A673 (cell line): ENCODE data around the gene PKD1. TPM values are rescaled to one million over a fixed set of nuclear protein-coding genes. Genes with fewer than 3 reads are reported as not detected.

Experiments used
- BruUV-seq: library from RNA; stranded (reverse); fragments of 400-500 nt; replicated peaks from 2 replicates; lab custom pipeline; 2021; lab: Mats Ljungman, UMichigan
- CTCF ChIA-PET: fragments of 300-600 bp; sonication (Branson Sonifier 250); formaldehyde crosslinking; loops from one replicate; lab custom pipeline; 2022; ENCODE audit warnings: antibody characterized with exemption; lab: Charles Lee
- POLR2A ChIA-PET: fragments of 300-600 bp; sonication (Branson Sonifier 250); formaldehyde crosslinking; loops from one replicate; lab custom pipeline; 2022; ENCODE audit warnings: antibody characterized with exemption; ENCODE audit not compliant: low non-redundant PET; lab: Charles Lee
- DNase-seq: peaks from one replicate; pipeline ENCODE4 v3.0.0-alpha.2; 2015; ENCODE audit warnings: low spot score
- H3K27ac ChIP-seq: fragments of 200-600 bp; sonication (generic); 2 replicates; pipeline ENCODE4 v1.5.1; 2016; ENCODE audit warnings: mixed run types, low read depth, mild to moderate bottlenecking, mixed read lengths, antibody characterized with exemption, low read length; ENCODE audit not compliant: poor library complexity, severe bottlenecking
- H3K27me3 ChIP-seq: fragments of 200-600 bp; sonication (generic); replicated peaks from 2 replicates; pipeline ENCODE4 v1.6.1; 2017; ENCODE audit warnings: mixed run types, low read depth, mild to moderate bottlenecking, mixed read lengths, antibody characterized with exemption, low read length; ENCODE audit not compliant: insufficient read depth, poor library complexity
- H3K36me3 ChIP-seq: fragments of 200-600 bp; sonication (generic); 2 replicates; pipeline ENCODE4 v1.6.1; 2016; ENCODE audit warnings: mixed run types, mild to moderate bottlenecking, mixed read lengths, antibody characterized with exemption, low read length; ENCODE audit not compliant: insufficient read depth, poor library complexity, severe bottlenecking
- H3K4me1 ChIP-seq: fragments of 200-600 bp; sonication (generic); 2 replicates; pipeline ENCODE4 v1.6.1; 2017; ENCODE audit warnings: mixed run types, mild to moderate bottlenecking, mixed read lengths, antibody characterized with exemption, low read length; ENCODE audit not compliant: insufficient read depth, poor library complexity, severe bottlenecking
- H3K4me3 ChIP-seq: fragments of 200-600 bp; sonication (generic); 2 replicates; pipeline ENCODE4 v1.5.1; 2016; ENCODE audit warnings: low read depth, mixed run types, mild to moderate bottlenecking, mixed read lengths, low read length; ENCODE audit not compliant: poor library complexity, severe bottlenecking
- H3K9me3 ChIP-seq: fragments of 200-600 bp; sonication (generic); 2 replicates; pipeline ENCODE4 v1.6.1; 2016; ENCODE audit warnings: mixed run types, low read depth, mild to moderate bottlenecking, mixed read lengths, antibody characterized with exemption, low read length; ENCODE audit not compliant: poor library complexity, severe bottlenecking
- EZH2 ChIP-seq: fragments of 200-600 bp; sonication (generic); IDR thresholded peaks from 2 replicates; pipeline ENCODE4 v1.6.1; 2017; ENCODE audit warnings: borderline replicate concordance, low read depth, mild to moderate bottlenecking, mixed read lengths, antibody characterized with exemption, low read length; ENCODE audit not compliant: poor library complexity, severe bottlenecking
- intact Hi-C: fragments of 100-400 bp; cut with micrococcal nuclease; formaldehyde crosslinking; loops from one replicate; pipeline ENCODE4 v1.10.0; 2022; ENCODE audit not compliant: unreplicated experiment
- total RNA-seq: library from RNA; stranded (reverse); gene quantifications from 2 replicates; pipeline ENCODE4 v1.2.3, GENCODE V29; 2021
- TF ChIP-seq, protein P1 (sequence below): fragments of 300-800, 200-600 bp; sonication (generic); conservative IDR thresholded peaks from 2 replicates; pipeline ENCODE4 v1.5.1; 2017; ENCODE audit warnings: low read depth, mild to moderate bottlenecking, antibody characterized with exemption, low read length, moderate library complexity, mixed read lengths

Gene PKD1
- total RNA-seq, 1 experiment from 2014 or later = 121 TPM

DNA sequence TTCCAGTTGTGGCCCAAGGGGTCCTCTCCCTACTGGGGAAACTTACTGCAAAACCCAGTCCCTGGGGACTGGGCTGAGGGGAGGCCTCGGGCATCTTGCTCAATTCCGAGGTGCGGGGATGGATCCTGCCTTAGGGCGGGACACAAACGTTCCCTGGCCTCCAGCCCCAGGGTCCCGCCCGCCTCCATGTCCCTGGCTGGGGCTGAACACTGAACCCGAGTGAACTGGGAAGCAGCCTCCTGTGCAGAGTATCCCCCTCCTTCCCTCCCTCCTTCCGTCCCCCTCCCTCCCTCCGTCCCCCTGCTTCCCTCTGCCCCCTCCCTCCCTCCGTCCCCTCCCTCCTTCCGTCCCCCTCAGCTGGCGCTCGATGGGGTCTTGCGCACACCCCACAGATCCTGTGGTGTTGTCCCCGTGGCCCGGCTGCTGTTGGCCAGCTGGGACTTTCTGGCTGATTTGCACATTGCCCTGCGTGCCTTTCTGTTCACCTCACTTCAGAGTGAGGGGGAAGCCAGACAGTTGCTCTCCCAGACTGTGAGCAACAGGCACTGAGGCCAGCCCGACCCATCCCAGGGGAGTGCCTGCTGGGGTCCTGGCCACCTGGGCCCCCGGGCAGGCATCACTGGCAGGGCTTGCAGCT is 25.3 kb upstream of the PKD1 start:
- no peaks in the 10 kb centered on the region for H3K9me3 ChIP-seq
- TF ChIP-seq EZH2 = no peak
- TF ChIP-seq, protein P1, sequence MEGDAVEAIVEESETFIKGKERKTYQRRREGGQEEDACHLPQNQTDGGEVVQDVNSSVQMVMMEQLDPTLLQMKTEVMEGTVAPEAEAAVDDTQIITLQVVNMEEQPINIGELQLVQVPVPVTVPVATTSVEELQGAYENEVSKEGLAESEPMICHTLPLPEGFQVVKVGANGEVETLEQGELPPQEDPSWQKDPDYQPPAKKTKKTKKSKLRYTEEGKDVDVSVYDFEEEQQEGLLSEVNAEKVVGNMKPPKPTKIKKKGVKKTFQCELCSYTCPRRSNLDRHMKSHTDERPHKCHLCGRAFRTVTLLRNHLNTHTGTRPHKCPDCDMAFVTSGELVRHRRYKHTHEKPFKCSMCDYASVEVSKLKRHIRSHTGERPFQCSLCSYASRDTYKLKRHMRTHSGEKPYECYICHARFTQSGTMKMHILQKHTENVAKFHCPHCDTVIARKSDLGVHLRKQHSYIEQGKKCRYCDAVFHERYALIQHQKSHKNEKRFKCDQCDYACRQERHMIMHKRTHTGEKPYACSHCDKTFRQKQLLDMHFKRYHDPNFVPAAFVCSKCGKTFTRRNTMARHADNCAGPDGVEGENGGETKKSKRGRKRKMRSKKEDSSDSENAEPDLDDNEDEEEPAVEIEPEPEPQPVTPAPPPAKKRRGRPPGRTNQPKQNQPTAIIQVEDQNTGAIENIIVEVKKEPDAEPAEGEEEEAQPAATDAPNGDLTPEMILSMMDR = no peak
- no peak overlapping the region for H3K27ac ChIP-seq
- no peak for DNase-seq
- intact Hi-C loops = no loop called here
- peaks cover 29% of the 10 kb centered on the region for H3K4me1 ChIP-seq
- ChIA-PET CTCF (no interaction called here), POLR2A (no interaction called here)
- BruUV-seq = no TSS peak
- peaks cover 4% of the 10 kb centered on the region for H3K36me3 ChIP-seq
- no peak overlapping the region for H3K4me3 ChIP-seq
- H3K27me3 ChIP-seq = no peaks in the 10 kb centered on the region

DNA sequence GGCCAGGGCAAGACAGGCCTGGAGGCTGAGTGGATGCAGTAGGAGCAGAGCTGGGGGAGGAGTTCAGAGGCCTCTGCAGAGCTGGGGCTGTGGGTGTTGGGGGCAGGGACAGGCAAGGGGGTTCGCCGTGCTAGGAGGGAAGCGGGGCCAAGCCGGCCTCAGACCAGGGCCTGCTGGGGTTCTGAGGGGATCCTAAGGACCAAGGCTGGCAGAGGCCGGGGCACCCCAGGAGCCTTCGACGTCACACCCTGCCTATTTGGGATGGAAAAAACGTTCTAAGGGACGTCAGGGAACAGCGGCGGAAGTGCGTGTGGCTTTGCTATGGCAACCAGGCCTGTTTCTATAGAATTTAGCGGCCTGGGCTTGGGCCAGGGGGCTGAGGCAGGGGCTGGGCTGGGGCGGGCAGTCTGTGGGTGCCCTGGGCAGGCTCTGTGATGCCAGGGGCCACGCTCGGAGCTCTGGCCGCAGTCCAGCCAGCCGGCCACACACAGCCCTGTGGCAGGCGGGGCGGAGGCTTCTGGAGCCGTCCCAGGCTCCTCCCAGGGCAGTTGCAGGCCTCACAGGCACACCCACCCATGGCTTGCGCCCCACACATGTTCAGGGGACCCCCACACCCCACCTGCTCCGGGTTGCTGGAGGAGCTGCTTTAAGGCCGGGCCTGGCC is 23.6 kb upstream of the PKD1 start:
- peak overlapping the region; percentile 62 for H3K27ac ChIP-seq
- no peak overlapping the region for H3K4me3 ChIP-seq
- H3K4me1 ChIP-seq = peaks cover 29% of the 10 kb centered on the region
- intact Hi-C loops = loop anchor here (5.0 kb wide), 1 partner anchor 63 kb away; the partner anchor contains the start of gene E4F1
- TF ChIP-seq, protein P1 = no peak
- TF ChIP-seq EZH2 = no peak
- DNase-seq = peak; percentile 38
- CTCF ChIA-PET = interaction anchor here (1.1 kb wide), 1 partner anchor 19 kb away, joined by 3 read pairs; no protein-coding TSS in a partner anchor
- BruUV-seq = no TSS peak
- no peaks in the 10 kb centered on the region for H3K9me3 ChIP-seq
- no peaks in the 10 kb centered on the region for H3K27me3 ChIP-seq
- POLR2A ChIA-PET = no interaction called here
- H3K36me3 ChIP-seq = peaks cover 6% of the 10 kb centered on the region

DNA sequence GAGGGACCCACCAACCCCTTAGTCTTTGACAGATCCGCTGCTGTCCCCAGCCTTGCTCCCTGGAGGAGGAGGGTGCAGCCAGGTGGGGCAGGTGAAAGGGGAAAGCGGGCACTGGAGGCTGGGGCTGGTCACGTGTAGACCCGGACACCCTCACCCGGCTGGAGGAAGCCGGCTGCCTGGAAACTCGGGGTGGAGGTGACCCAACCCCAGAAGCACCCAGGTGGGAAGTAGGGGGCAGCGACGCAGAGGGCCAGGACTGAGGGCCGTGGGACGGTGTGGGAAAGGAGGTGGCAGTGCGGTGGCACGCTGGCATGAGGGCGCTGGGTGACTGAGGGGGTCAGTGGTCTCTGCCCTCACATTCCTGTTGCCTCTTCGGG is 22.6 kb upstream of the PKD1 start:
- ChIA-PET POLR2A (no interaction called here), CTCF (interaction anchor here (0.6 kb wide), 1 partner anchor 18 kb away, joined by 3 read pairs; no protein-coding TSS in a partner anchor)
- Histone ChIP-seq H3K27me3 (no peaks in the 10 kb centered on the region), H3K36me3 (peaks cover 17% of the 10 kb centered on the region), H3K4me3 (no peak overlapping the region), H3K9me3 (no peaks in the 10 kb centered on the region), H3K4me1 (peaks cover 29% of the 10 kb centered on the region), H3K27ac (peak overlapping the region; percentile 62)
- TF ChIP-seq EZH2 = no peak
- TF ChIP-seq, protein P1 = no peak
- DNase-seq = no peak
- no TSS peak for BruUV-seq
- intact Hi-C loops = loop anchor here (5.0 kb wide), 1 partner anchor 64 kb away; the partner anchor contains the start of gene E4F1
